HEK293T (cell line): ENCODE data around the gene SLC25A19.

Experiments used
- ARNT ChIP-seq: fragments of 450-650 bp; IDR thresholded peaks from 2 replicates; pipeline ENCODE4 v1.6.1; 2017; ENCODE audit warnings: mild to moderate bottlenecking
- ELF4 ChIP-seq: fragments of 450-650 bp; IDR thresholded peaks from 2 replicates; pipeline ENCODE4 v1.6.1; 2017; ENCODE audit warnings: antibody characterized with exemption
- FOXA1 ChIP-seq: fragments of 450-650 bp; IDR thresholded peaks from 2 replicates; pipeline ENCODE4 v1.6.1; 2016; ENCODE audit warnings: mild to moderate bottlenecking
- FOXK2 ChIP-seq: fragments of 450-650 bp; IDR thresholded peaks from 2 replicates; pipeline ENCODE4 v1.6.1; 2016; ENCODE audit warnings: mild to moderate bottlenecking
- FOXM1 ChIP-seq: fragments of 450-650 bp; IDR thresholded peaks from 2 replicates; pipeline ENCODE4 v1.6.1; 2017; ENCODE audit warnings: mild to moderate bottlenecking, borderline replicate concordance
- HDGF ChIP-seq: fragments of 450-650 bp; IDR thresholded peaks from 2 replicates; pipeline ENCODE4 v1.6.1; 2017; ENCODE audit warnings: antibody characterized with exemption, borderline replicate concordance
- L3MBTL2 ChIP-seq: fragments of 450-650 bp; conservative IDR thresholded peaks from 2 replicates; pipeline ENCODE4 v1.6.1; 2016; ENCODE audit warnings: mild to moderate bottlenecking
- LEF1 ChIP-seq: fragments of 450-650 bp; IDR thresholded peaks from 2 replicates; pipeline ENCODE4 v1.6.1; 2017; ENCODE audit warnings: mild to moderate bottlenecking, borderline replicate concordance
- NFRKB ChIP-seq: fragments of 450-650 bp; IDR thresholded peaks from 2 replicates; pipeline ENCODE4 v1.6.1; 2016; ENCODE audit warnings: mild to moderate bottlenecking, moderate library complexity
- SP1 ChIP-seq: fragments of 450-650 bp; IDR thresholded peaks from 2 replicates; pipeline ENCODE4 v1.6.1; 2017
- SUZ12 ChIP-seq: fragments of 450-650 bp; IDR thresholded peaks from 2 replicates; pipeline ENCODE4 v1.6.1; 2016; ENCODE audit warnings: mild to moderate bottlenecking
- TARDBP ChIP-seq: fragments of 450-650 bp; IDR thresholded peaks from 2 replicates; pipeline ENCODE4 v1.6.1; 2016
- ZNF384 ChIP-seq: fragments of 450-650 bp; IDR thresholded peaks from 2 replicates; pipeline ENCODE4 v1.6.1; 2016
- TF ChIP-seq, protein P1 (sequence below): fragments of 450-650 bp; IDR thresholded peaks from 2 replicates; pipeline ENCODE4 v1.6.1; 2016

DNA sequence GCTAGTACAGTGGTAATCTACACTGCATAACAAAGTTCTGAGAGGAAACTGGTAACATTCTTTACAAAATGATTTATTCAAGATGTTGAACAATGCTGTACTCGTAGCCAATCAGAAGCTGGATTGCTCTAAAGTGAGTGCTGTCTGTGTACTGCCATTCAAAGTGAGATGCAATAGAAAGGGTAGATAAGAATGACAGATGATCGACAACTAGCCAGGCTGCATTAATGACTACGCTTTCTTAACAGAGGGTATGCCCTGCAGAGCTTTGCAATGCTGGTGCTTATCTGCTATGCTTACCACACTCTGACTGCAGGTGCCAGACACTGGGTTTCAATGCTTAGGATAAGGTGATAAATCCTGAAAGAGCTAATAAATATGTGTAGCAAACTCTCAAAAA, 46.1 kb upstream of the SLC25A19 start:
- TF ChIP-seq SUZ12 (no peak), FOXM1 (no peak), FOXA1 (no peak), HDGF (no peak), SP1 (no peak), NFRKB (no peak), L3MBTL2 (no peak), TARDBP (no peak), LEF1 (no peak), ELF4 (no peak), ZNF384 (no peak), ARNT (no peak), FOXK2 (no peak)
- TF ChIP-seq, protein P1, sequence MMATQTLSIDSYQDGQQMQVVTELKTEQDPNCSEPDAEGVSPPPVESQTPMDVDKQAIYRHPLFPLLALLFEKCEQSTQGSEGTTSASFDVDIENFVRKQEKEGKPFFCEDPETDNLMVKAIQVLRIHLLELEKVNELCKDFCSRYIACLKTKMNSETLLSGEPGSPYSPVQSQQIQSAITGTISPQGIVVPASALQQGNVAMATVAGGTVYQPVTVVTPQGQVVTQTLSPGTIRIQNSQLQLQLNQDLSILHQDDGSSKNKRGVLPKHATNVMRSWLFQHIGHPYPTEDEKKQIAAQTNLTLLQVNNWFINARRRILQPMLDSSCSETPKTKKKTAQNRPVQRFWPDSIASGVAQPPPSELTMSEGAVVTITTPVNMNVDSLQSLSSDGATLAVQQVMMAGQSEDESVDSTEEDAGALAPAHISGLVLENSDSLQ: no peak
